GM18499 (cell line): ENCODE measurements around the gene ATL2.
"Not testable (repeated sequence)": the region's sequence is repeated elsewhere in the genome, so short reads cannot be mapped to it uniquely, and the experiment has no call there.

Experiments used
- ATAC-seq: cut with Tn5 transposase; IDR thresholded peaks from one replicate; pipeline ENCODE4 v1.9.1; 2021; ENCODE audit warnings: moderate number of reproducible peaks; ENCODE audit not compliant: insufficient read depth, unreplicated experiment

The ATL2 gene

GRCh38 chr2:38394041-38394440, 17.0 kb upstream of the ATL2 start:
- ATAC-seq = no peak

- ATAC-seq = no peak
Measured at GRCh38 chr2:38390947-38391346, 13.9 kb upstream of the ATL2 start.

- ATAC-seq = no peak
Measured at GRCh38 chr2:38387887-38388286, 10.8 kb upstream of the ATL2 start.

GRCh38 chr2:38386821-38387220, 9.7 kb upstream of the ATL2 start:
- no peak for ATAC-seq

- no peak for ATAC-seq
Measured at GRCh38 chr2:38386377-38386776, 9.3 kb upstream of the ATL2 start.

- ATAC-seq = no peak
Measured at GRCh38 chr2:38384338-38384737, 7.3 kb upstream of the ATL2 start.

- not testable (repeated sequence) for ATAC-seq
Measured at GRCh38 chr2:38383741-38384140, 6.7 kb upstream of the ATL2 start.

- no peak for ATAC-seq
Measured at GRCh38 chr2:38381381-38382143, 4.5 kb upstream of the ATL2 start.

GRCh38 chr2:38380397-38381130, 3.5 kb upstream of the ATL2 start:
- ATAC-seq = no peak

- peak; percentile 36 for ATAC-seq
Measured at GRCh38 chr2:38376346-38377049, 575 bp downstream of the ATL2 start.

GRCh38 chr2:38375696-38376345, 1.3 kb downstream of the ATL2 start:
- ATAC-seq = peak; percentile 22

- ATAC-seq = no peak
Measured at GRCh38 chr2:38374984-38375383, 2.1 kb downstream of the ATL2 start.

GRCh38 chr2:38371235-38371634, 5.8 kb downstream of the ATL2 start:
- no peak for ATAC-seq

GRCh38 chr2:38370664-38371063, 6.4 kb downstream of the ATL2 start:
- ATAC-seq = no peak

- ATAC-seq = no peak
Measured at GRCh38 chr2:38362232-38362631, 14.8 kb downstream of the ATL2 start.

GRCh38 chr2:38360177-38360576, 16.9 kb downstream of the ATL2 start:
- ATAC-seq = no peak

GRCh38 chr2:38353402-38353801, 23.7 kb downstream of the ATL2 start:
- ATAC-seq = no peak

- no peak for ATAC-seq
Measured at GRCh38 chr2:38352336-38352735, 24.7 kb downstream of the ATL2 start.

- no peak for ATAC-seq
Measured at GRCh38 chr2:38345323-38346038, 31.6 kb downstream of the ATL2 start.

GRCh38 chr2:38344813-38345212, 32.3 kb downstream of the ATL2 start:
- no peak for ATAC-seq
